HepG2 (cell line): Measurements from ENCODE around the gene AK2. TPM values are rescaled to one million over a fixed set of nuclear protein-coding genes. Genes with fewer than 3 reads are reported as not detected.

Source experiments
- ATAC-seq: fragments of 200-7000 bp; cut with Tn5 transposase; 3 replicates; pipeline ENCODE4 v1.9.1; 2020; ENCODE audit warnings: mild to moderate bottlenecking, moderate library complexity
- BruUV-seq: library from RNA; stranded (reverse); fragments of 400-500 nt; replicated peaks from 2 replicates; lab custom pipeline; 2021; lab: Mats Ljungman, UMichigan
- CTCF ChIA-PET: fragments of 300-600 bp; formaldehyde crosslinking; extraction: SDS; loops from one replicate; lab custom pipeline; 2021; ENCODE audit warnings: low total read pairs, inconsistent platforms, low intra/inter-chr PET ratio; lab: Yijun Ruan, JAX
- POLR2A ChIA-PET: fragments of 350-600 bp; sonication (Branson Sonifier 250); formaldehyde crosslinking; loops from one replicate; lab custom pipeline; 2020; ENCODE audit warnings: antibody characterized with exemption, inconsistent platforms; lab: Yijun Ruan, JAX
- DNase-seq: peaks from one replicate; pipeline ENCODE4 v3.0.0-alpha.2; 2015; ENCODE audit warnings: low spot score
- FAIRE-seq: peaks from 3 replicates; lab custom pipeline; 2011; peaks lifted over from hg19 to GRCh38; lab: Jason Lieb, UNC
- H2AFZ ChIP-seq: one replicate; pipeline ENCODE4 v1.6.1; 2011; ENCODE audit warnings: low read length, inconsistent platforms
- H3K27ac ChIP-seq: fragments of 300-600 bp; 3 replicates; pipeline ENCODE4 v1.8.0; 2011; ENCODE audit warnings: mixed run types, mild to moderate bottlenecking, mixed read lengths, low read length, inconsistent platforms; ENCODE audit not compliant: insufficient read depth; ENCODE audit errors: extremely low read length
- H3K27me3 ChIP-seq, 2 experiments: fragments of 200-600 bp in 1 of 2; 2 replicates in 1 of 2; 3 replicates in 1 of 2; pipeline versions ENCODE4 v1.6.0 to v1.8.0; 2011; ENCODE audit warnings: low read length in 2 of 2, mild to moderate bottlenecking in 2 of 2, moderate library complexity in 2 of 2, inconsistent platforms in 1 of 2; ENCODE audit not compliant: insufficient read depth in 2 of 2, control insufficient read depth in 1 of 2
- H3K36me3 ChIP-seq, 2 experiments: fragments of 200-600 bp in 1 of 2; replicated peaks in 1 of 2; 2 replicates in 1 of 2; 3 replicates in 1 of 2; pipeline versions ENCODE4 v1.5.1 to v1.8.0; 2011; ENCODE audit warnings: low read length in 2 of 2, inconsistent platforms in 1 of 2; ENCODE audit not compliant: insufficient read depth in 2 of 2, control insufficient read depth in 1 of 2
- H3K4me1 ChIP-seq: 2 replicates; pipeline ENCODE4 v1.5.1; 2012; ENCODE audit warnings: low read length, inconsistent platforms; ENCODE audit not compliant: insufficient read depth
- H3K4me2 ChIP-seq: 2 replicates; pipeline ENCODE4 v1.6.0; 2011; ENCODE audit warnings: low read depth, low read length, inconsistent platforms
- H3K4me3 ChIP-seq, 3 experiments: fragments of 200-600 bp in 1 of 3; sonication (generic), shearing (Covaris generic) in 1 of 3; replicated peaks in 1 of 3; 2 replicates each; pipeline ENCODE4 v1.5.1; 2011 to 2016; ENCODE audit warnings: low read length in 3 of 3, inconsistent platforms in 2 of 3, low read depth in 2 of 3, mild to moderate bottlenecking in 2 of 3, control low read depth in 1 of 3, mixed read lengths in 1 of 3; ENCODE audit not compliant: insufficient read depth in 1 of 3
- H3K79me2 ChIP-seq: one replicate; pipeline ENCODE4 v1.6.1; 2011; ENCODE audit warnings: low read length, inconsistent platforms; ENCODE audit not compliant: insufficient read depth
- H3K9ac ChIP-seq: 2 replicates; pipeline ENCODE4 v1.6.0; 2011; ENCODE audit warnings: mild to moderate bottlenecking, low read depth, low read length, inconsistent platforms; ENCODE audit not compliant: insufficient read depth
- H3K9me3 ChIP-seq: 2 replicates; pipeline ENCODE4 v1.5.1; 2012; ENCODE audit warnings: mild to moderate bottlenecking, low read length
- H4K20me1 ChIP-seq: 2 replicates; pipeline ENCODE4 v1.6.0; 2011; ENCODE audit warnings: inconsistent platforms, mild to moderate bottlenecking, low read length, moderate library complexity; ENCODE audit not compliant: insufficient read depth
- ARNT2 ChIP-seq: sonication (generic); formaldehyde crosslinking; IDR thresholded peaks from 2 replicates; pipeline ENCODE4 v1.8.0; 2022; ENCODE audit warnings: mild to moderate bottlenecking, low read depth, missing genetic modification reagents, moderate library complexity
- ATAD3A ChIP-seq: sonication (generic); formaldehyde crosslinking; IDR thresholded peaks from 2 replicates; pipeline ENCODE4 v1.4.0; 2020; ENCODE audit warnings: missing genetic modification reagents
- CBX1 ChIP-seq: IDR thresholded peaks from one replicate; pipeline ENCODE4 v1.6.1; 2016; ENCODE audit warnings: antibody characterized with exemption, low read depth
- CEBPG ChIP-seq: IDR thresholded peaks from 2 replicates; pipeline ENCODE4 v1.6.1; 2016
- FLYWCH1 ChIP-seq: sonication (generic); formaldehyde crosslinking; IDR thresholded peaks from 2 replicates; pipeline ENCODE4 v1.8.1; 2023; ENCODE audit warnings: mild to moderate bottlenecking, missing genetic modification reagents
- FOXK2 ChIP-seq: fragments of 450-650 bp; IDR thresholded peaks from 2 replicates; pipeline ENCODE4 v1.6.1; 2016
- GMEB2 ChIP-seq: IDR thresholded peaks from 2 replicates; pipeline ENCODE4 v1.6.1; 2016; ENCODE audit warnings: missing biosample characterization, missing genetic modification reagents, low read depth
- HMG20A ChIP-seq: IDR thresholded peaks from 2 replicates; pipeline ENCODE4 v1.6.1; 2016; ENCODE audit warnings: borderline replicate concordance
- HNF4A ChIP-seq: sonication (generic); formaldehyde crosslinking; IDR thresholded peaks from 2 replicates; pipeline ENCODE4 v1.4.0; 2020; ENCODE audit warnings: missing genetic modification reagents
- LRRFIP1 ChIP-seq: sonication (generic); formaldehyde crosslinking; conservative IDR thresholded peaks from 2 replicates; pipeline ENCODE4 v1.4.0; 2020; ENCODE audit warnings: missing genetic modification reagents
- MED13 ChIP-seq: sonication (generic); formaldehyde crosslinking; IDR thresholded peaks from 2 replicates; pipeline ENCODE4 v1.5.0; 2020; ENCODE audit warnings: missing genetic modification reagents
- MEIS2 ChIP-seq: sonication (generic); formaldehyde crosslinking; IDR thresholded peaks from 2 replicates; pipeline ENCODE4 v1.9.0; 2021; ENCODE audit warnings: mild to moderate bottlenecking, missing genetic modification reagents
- MZF1 ChIP-seq: sonication (generic); formaldehyde crosslinking; IDR thresholded peaks from 2 replicates; pipeline ENCODE4 v1.8.1; 2023; ENCODE audit warnings: mild to moderate bottlenecking, missing genetic modification reagents, borderline replicate concordance
- ONECUT2 ChIP-seq: sonication (generic); formaldehyde crosslinking; IDR thresholded peaks from 2 replicates; pipeline ENCODE4 v1.4.0; 2020; ENCODE audit warnings: missing genetic modification reagents
- THRA ChIP-seq: sonication (generic); formaldehyde crosslinking; IDR thresholded peaks from 2 replicates; pipeline ENCODE4 v1.4.0; 2020; ENCODE audit warnings: missing genetic modification reagents, borderline replicate concordance
- ZFP90 ChIP-seq: sonication (generic); formaldehyde crosslinking; IDR thresholded peaks from 2 replicates; pipeline ENCODE4 v1.8.0; 2022; ENCODE audit warnings: missing genetic modification reagents, mild to moderate bottlenecking, inconsistent platforms, borderline replicate concordance
- ZNF230 ChIP-seq: sonication (generic); formaldehyde crosslinking; IDR thresholded peaks from 2 replicates; pipeline ENCODE4 v1.4.0; 2020; ENCODE audit warnings: mild to moderate bottlenecking, missing genetic modification reagents
- ZNF446 ChIP-seq: sonication (generic); formaldehyde crosslinking; IDR thresholded peaks from 2 replicates; pipeline ENCODE4 v1.5.0; 2020; ENCODE audit warnings: mild to moderate bottlenecking, missing genetic modification reagents
- ZSCAN25 ChIP-seq: sonication (generic); formaldehyde crosslinking; IDR thresholded peaks from 2 replicates; pipeline ENCODE4 v1.8.0; 2022; ENCODE audit warnings: mild to moderate bottlenecking, missing genetic modification reagents
- WGBS: methylation state at CpG from one replicate; pipeline ENCODE4 v1.1.6; 2017; ENCODE audit warnings: low lambda C conversion rate; 5-methylcytosine and 5-hydroxymethylcytosine counted together
- in situ Hi-C: cut with HindIII; loops from 2 replicates; pipeline ENCODE4 v1.10.0; 2017; ENCODE audit warnings: low pct_unique_long_range_greater_than_20kb; ENCODE audit not compliant: extremely low pct_ligation_motif_present
- intact Hi-C: fragments of 100-400 bp; cut with micrococcal nuclease; formaldehyde crosslinking; loops from one replicate; pipeline ENCODE4 v1.10.0; 2022; ENCODE audit not compliant: unreplicated experiment
- polyA plus RNA-seq, 8 experiments: library from polyadenylated mRNA; depleted of rRNA in 3 of 8; stranded (reverse) in 7 of 8; unstranded in 1 of 8; fragments of >200 nt; fragmentation: Illumina TruSeq in 4 of 8; extraction: Trizol in 4 of 8; gene quantifications; 2 replicates each; pipeline versions ENCODE4 v1.2.1 to v1.2.3, GENCODE V29; 2011 to 2016; ENCODE audit warnings: low read depth in 4 of 8, missing spikeins in 1 of 8, mixed read lengths in 1 of 8; ENCODE audit not compliant: insufficient read depth in 1 of 8
- total RNA-seq, 5 experiments: library from RNA; depleted of rRNA; stranded (reverse); fragments of >200 nt; fragmentation: Illumina TruSeq; extraction: Trizol; gene quantifications; 2 replicates each; pipeline ENCODE4 v1.2.3, GENCODE V29; 2016; ENCODE audit warnings: low read depth in 1 of 5

Gene AK2
- total and polyA plus RNA-seq, 2 of the 13 experiments (the other 11 are each of a cell fraction or from before 2014, with no cell fraction given), result 170 to 188 TPM

DNA sequence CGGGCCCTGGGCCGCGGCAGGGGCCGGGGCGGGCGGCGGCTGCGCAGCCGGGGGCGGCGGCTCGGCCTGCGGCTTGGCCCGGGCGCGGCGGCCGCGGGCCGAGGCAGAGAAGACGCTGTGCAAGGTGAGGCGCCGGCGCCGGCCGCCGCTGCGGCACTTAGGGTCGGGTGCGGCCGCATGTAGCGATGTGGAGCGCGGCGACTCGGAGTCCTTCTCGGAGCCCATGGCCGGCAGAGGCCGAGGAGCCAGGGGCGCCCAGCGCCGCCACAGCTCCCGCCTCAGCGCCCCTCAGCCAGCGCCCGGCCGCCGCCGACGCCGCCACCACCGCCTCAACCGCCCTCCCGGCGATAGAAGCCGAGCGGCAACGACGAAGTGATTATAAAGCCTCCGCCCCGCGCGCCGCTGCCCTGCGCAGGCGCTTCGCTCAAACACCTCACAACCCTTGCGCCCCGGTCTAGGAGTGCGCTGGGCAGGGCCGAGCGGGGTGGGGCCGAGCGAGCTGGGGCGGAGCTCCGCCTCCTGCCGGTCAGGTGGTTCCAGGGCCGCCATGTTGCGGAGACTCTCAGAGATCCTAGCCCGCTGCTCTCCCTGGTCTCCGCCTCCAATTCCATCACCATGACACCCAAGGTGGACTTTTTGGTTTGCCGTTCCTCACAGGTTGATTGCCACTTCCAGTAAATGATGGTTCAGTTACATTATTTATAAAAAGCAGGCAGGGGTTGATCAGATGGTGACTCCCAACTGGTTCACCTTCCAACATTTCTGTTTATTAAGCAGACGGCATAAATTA is 72.0 kb downstream of the AK2 start, which contains the start of gene RNF19B:
TSS of gene RNF19B (minus strand) at position 349 of the 790 bp plus-strand sequence. CDS start at position 225, 124 bp downstream.
- in situ Hi-C loops (no loop called here), intact Hi-C loops (no loop called here)
- FAIRE-seq (peak; percentile 61), ATAC-seq (peak; percentile 95), DNase-seq (peak; percentile 87)
- no peaks in the 10 kb centered on the region for H3K36me3 ChIP-seq
- peak within 1 kb of the TSS; percentile 77 for H3K4me2 ChIP-seq
- WGBS, result 10% methylated on average over 7 of the region's 83 CpGs
- H3K9me3 ChIP-seq, result no peaks in the 10 kb centered on the region
- H3K79me2 ChIP-seq, result peaks cover 36% of the 10 kb centered on the region
- H4K20me1 ChIP-seq, result peaks cover 8% of the 10 kb centered on the region; the same call in 1 of the 2 replicates
- H3K27me3 ChIP-seq, result peaks cover 0 to 2% of the 10 kb centered on the region in 2 experiments; a peak in 1 of 5 replicates
- BruUV-seq, result no TSS peak
- no peak within 1 kb of the TSS for H2AFZ ChIP-seq
- POLR2A ChIA-PET, result interaction anchor here (0.6 to 2.8 kb wide), 24 partner anchors 8 to 169 kb away, joined by 3 to 26 read pairs (median 4); partner anchors contain the start of gene AZIN2
- peak within 1 kb of the TSS; percentile 76 for H3K27ac ChIP-seq
- peaks cover 23% of the 10 kb centered on the region for H3K4me1 ChIP-seq
- H3K4me3 ChIP-seq, result peak within 1 kb of the TSS; percentile 87 to 97 (median 90)
- peak within 1 kb of the TSS; percentile 77 for H3K9ac ChIP-seq
- CTCF ChIA-PET, result no interaction called here
- peak; percentile 88 for TF ChIP-seq ARNT2 (CRISPR knock-in tag)
- no peak for TF ChIP-seq MZF1 (CRISPR knock-in tag)
- no peak for TF ChIP-seq LRRFIP1
- no peak for TF ChIP-seq FOXK2
- no peak for TF ChIP-seq ZNF446 (CRISPR knock-in tag)
- TF ChIP-seq CBX1, result peak; percentile 64
- TF ChIP-seq GMEB2, result no peak
- TF ChIP-seq THRA, result peak; percentile 28; the same call in 1 of the 2 replicates
- 0 out of 2 replicates have a peak, but pooled peaks have one; percentile 25 for TF ChIP-seq CEBPG (CRISPR knock-in tag)
- no peak for TF ChIP-seq MED13 (CRISPR knock-in tag)
- TF ChIP-seq HMG20A (CRISPR knock-in tag), result peak; percentile 24; the same call in 1 of the 2 replicates
- no peak for TF ChIP-seq ONECUT2 (CRISPR knock-in tag)
- no peak for TF ChIP-seq ATAD3A
- peak; percentile 71 for TF ChIP-seq MEIS2 (CRISPR knock-in tag)
- TF ChIP-seq ZSCAN25 (CRISPR knock-in tag), result peak; percentile 83; the same call in 1 of the 2 replicates
- TF ChIP-seq FLYWCH1, result no peak
- peak; percentile 65 for TF ChIP-seq HNF4A (CRISPR knock-in tag)
- 0 out of 2 replicates have a peak, but pooled peaks have one; percentile 63 for TF ChIP-seq ZNF230 (CRISPR knock-in tag)
- 0 out of 2 replicates have a peak, but pooled peaks have one; percentile 30 for TF ChIP-seq ZFP90 (CRISPR knock-in tag)
